ENCODE measurements around the gene TMPO.

GRCh38 chr12:98574110-98574509 is 58.7 kb downstream of the TMPO start:
- peak in 1 of 6 experiments; percentile 5 for TF ChIP-seq CTCF (IDR thresholded peaks at IDR 0.05)
- no peak for TF ChIP-seq POLR2A (IDR thresholded peaks at IDR 0.05)

Data from Peyer's patch (tissue), 4 donors.